Smooth muscle cell (in vitro differentiated cells): Measurements from ENCODE around the gene MRPL41. TPM values are rescaled to one million over a fixed set of nuclear protein-coding genes. Genes with fewer than 3 reads are reported as not detected.
"Not testable (repeated sequence)": the region's sequence is repeated elsewhere in the genome, so short reads cannot be mapped to it uniquely, and the experiment has no call there.

ENCODE experiments used
- DNase-seq: peaks from one replicate; lab custom pipeline; 2025; ENCODE audit not compliant: unreplicated experiment; lab: John Stamatoyannopoulos, UW
- H2AFZ ChIP-seq: fragments of 200-600 bp; sonication (generic); 2 replicates; pipeline ENCODE4 v1.6.0; 2016; ENCODE audit warnings: antibody characterized with exemption, low read depth, mild to moderate bottlenecking
- H3F3A ChIP-seq: fragments of 200-600 bp; sonication (generic); 2 replicates; pipeline ENCODE4 v1.6.0; 2017; ENCODE audit warnings: antibody characterized with exemption, low read depth
- H3K27ac ChIP-seq: fragments of 200-600 bp; sonication (generic); 2 replicates; pipeline ENCODE4 v1.5.1; 2016; ENCODE audit warnings: low read depth, mild to moderate bottlenecking
- H3K27me3 ChIP-seq: fragments of 200-600 bp; sonication (generic); 2 replicates; pipeline ENCODE4 v1.6.1; 2016; ENCODE audit warnings: low read depth, mild to moderate bottlenecking
- H3K36me3 ChIP-seq: fragments of 200-600 bp; sonication (generic); 2 replicates; pipeline ENCODE4 v1.5.1; 2016; ENCODE audit warnings: low read depth
- H3K4me1 ChIP-seq: fragments of 200-600 bp; sonication (generic); 2 replicates; pipeline ENCODE4 v1.5.1; 2016; ENCODE audit warnings: low read depth
- H3K4me2 ChIP-seq: fragments of 200-600 bp; sonication (generic); 2 replicates; pipeline ENCODE4 v1.6.0; 2016; ENCODE audit warnings: mild to moderate bottlenecking
- H3K4me3 ChIP-seq: fragments of 200-600 bp; sonication (generic); 2 replicates; pipeline ENCODE4 v1.5.1; 2016; ENCODE audit warnings: mild to moderate bottlenecking
- H3K79me2 ChIP-seq: fragments of 200-600 bp; sonication (generic); 2 replicates; pipeline ENCODE4 v1.6.0; 2016; ENCODE audit warnings: low read depth, mild to moderate bottlenecking
- H3K9ac ChIP-seq: fragments of 200-600 bp; sonication (generic); 2 replicates; pipeline ENCODE4 v1.6.0; 2016; ENCODE audit warnings: low read depth
- H3K9me3 ChIP-seq: fragments of 200-600 bp; sonication (generic); replicated peaks from 2 replicates; pipeline ENCODE4 v1.5.1; 2016; ENCODE audit warnings: low read depth
- H4K20me1 ChIP-seq: fragments of 200-600 bp; sonication (generic); 2 replicates; pipeline ENCODE4 v1.6.0; 2016; ENCODE audit warnings: low read depth
- WGBS: methylation state at CpG from one replicate; pipeline ENCODE4 v1.1.7; 2016; ENCODE audit warnings: low lambda C conversion rate; 5-methylcytosine and 5-hydroxymethylcytosine counted together
- polyA plus RNA-seq: library from polyadenylated mRNA; unstranded; fragments of >200 nt; fragmentation: Nextera tagmentation; extraction: Ambion mirVana; gene quantifications from 2 replicates; pipeline ENCODE4 v1.2.1, GENCODE V29; 2016
- total RNA-seq: library from RNA; depleted of rRNA; stranded (reverse); fragments of >200 nt; gene quantifications from 2 replicates; pipeline ENCODE4 v1.2.3, GENCODE V29; 2014
- TF ChIP-seq, protein P1 (sequence below): fragments of 200-600 bp; sonication (generic); IDR thresholded peaks from 2 replicates; pipeline ENCODE4 v1.5.1; 2017; ENCODE audit warnings: borderline replicate concordance, mild to moderate bottlenecking, antibody characterized with exemption; ENCODE audit not compliant: insufficient read depth, poor library complexity, severe bottlenecking

Gene MRPL41
- total and polyA plus RNA-seq, 2 experiments from 2014 or later: 33.5 to 85.7 TPM

DNA sequence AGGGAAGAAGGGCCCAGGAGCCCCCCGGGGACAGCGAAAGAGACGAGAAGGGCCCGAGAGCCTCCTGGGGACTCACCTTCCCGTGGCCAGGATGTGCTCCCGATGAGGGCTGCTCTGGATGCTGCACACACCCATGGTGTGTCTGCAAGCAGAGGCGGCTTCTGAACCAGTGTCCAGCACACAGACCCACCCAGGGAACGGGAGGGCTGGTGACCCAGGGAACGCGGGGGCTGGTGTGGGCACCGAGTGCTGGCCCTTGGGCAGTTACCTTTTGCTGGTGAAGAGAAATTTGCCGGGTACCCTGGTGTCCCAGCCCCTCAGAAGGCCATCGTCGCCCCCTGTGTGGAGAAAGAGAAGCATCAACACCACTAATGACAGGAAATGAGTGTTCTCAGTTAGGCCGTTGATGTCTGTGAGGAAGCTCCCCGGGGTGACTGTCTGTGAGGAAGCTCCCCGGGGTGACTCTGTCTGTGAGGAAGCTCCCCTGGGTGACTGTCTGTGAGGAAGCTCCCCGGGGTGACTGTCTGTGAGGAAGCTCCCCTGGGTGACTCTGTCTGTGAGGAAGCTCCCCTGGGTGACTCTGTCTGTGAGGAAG lies 13.2 kb downstream of the MRPL41 start:
- WGBS: 98% methylated on average over 16 of the region's 18 CpGs

GRCh38 chr9:137568445-137568844 lies 16.8 kb downstream of the MRPL41 start:
- WGBS: 92% methylated on average over 5 of the region's 5 CpGs
- not testable (repeated sequence) for H3K9me3 ChIP-seq

More for the DNA sequence above, 13.2 kb downstream of the MRPL41 start:
- H3K27me3 ChIP-seq: no peaks in the 10 kb centered on the region
- no peak overlapping the region for H3K4me3 ChIP-seq
- H3K9me3 ChIP-seq: no peaks in the 10 kb centered on the region
- no peak overlapping the region for H2AFZ ChIP-seq
- no peak overlapping the region for H3K9ac ChIP-seq
- no peaks in the 10 kb centered on the region for H4K20me1 ChIP-seq
- H3K4me2 ChIP-seq: no peak overlapping the region
- H3K79me2 ChIP-seq: no peaks in the 10 kb centered on the region
- H3K36me3 ChIP-seq: no peaks in the 10 kb centered on the region
- H3K4me1 ChIP-seq: no peaks in the 10 kb centered on the region
- H3K27ac ChIP-seq: no peak overlapping the region
- no peak for DNase-seq
- no peaks in the 10 kb centered on the region for H3F3A ChIP-seq
- TF ChIP-seq, protein P1, sequence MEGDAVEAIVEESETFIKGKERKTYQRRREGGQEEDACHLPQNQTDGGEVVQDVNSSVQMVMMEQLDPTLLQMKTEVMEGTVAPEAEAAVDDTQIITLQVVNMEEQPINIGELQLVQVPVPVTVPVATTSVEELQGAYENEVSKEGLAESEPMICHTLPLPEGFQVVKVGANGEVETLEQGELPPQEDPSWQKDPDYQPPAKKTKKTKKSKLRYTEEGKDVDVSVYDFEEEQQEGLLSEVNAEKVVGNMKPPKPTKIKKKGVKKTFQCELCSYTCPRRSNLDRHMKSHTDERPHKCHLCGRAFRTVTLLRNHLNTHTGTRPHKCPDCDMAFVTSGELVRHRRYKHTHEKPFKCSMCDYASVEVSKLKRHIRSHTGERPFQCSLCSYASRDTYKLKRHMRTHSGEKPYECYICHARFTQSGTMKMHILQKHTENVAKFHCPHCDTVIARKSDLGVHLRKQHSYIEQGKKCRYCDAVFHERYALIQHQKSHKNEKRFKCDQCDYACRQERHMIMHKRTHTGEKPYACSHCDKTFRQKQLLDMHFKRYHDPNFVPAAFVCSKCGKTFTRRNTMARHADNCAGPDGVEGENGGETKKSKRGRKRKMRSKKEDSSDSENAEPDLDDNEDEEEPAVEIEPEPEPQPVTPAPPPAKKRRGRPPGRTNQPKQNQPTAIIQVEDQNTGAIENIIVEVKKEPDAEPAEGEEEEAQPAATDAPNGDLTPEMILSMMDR: no peak

DNA sequence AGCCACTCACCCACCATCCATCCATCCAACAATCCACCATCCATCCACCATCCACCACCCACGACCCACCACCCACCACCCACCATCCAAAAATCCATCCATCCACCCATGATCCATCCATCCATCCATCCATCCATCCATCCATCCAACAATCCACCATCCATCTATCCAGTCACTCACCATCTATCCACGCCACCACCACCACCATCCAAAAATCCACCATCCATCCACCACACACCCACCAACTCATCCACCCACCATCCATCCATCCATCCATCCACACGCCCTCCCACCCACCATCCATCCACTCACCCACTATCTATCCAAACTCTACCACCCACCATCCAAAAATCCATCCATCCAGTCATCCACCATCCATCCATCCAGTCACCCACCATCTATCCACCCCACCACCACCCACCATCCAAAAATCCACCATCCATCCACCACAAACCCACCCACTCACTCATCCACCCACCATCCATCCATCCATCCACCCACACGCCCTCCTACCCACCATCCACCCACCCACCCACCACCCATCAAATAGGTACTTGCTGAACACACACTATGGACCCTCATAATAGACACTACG lies 18.0 kb downstream of the MRPL41 start:
- 97% methylated on average over 5 of the region's 5 CpGs for WGBS
- Histone ChIP-seq H3K36me3 (peaks cover 3% of the 10 kb centered on the region), H3K27me3 (no peaks in the 10 kb centered on the region), H3K4me3 (no peak overlapping the region), H3K9ac (no peak overlapping the region), H3K4me2 (no peak overlapping the region), H4K20me1 (no peaks in the 10 kb centered on the region), H2AFZ (no peak overlapping the region), H3K4me1 (no peaks in the 10 kb centered on the region), H3K9me3 (no peaks in the 10 kb centered on the region), H3F3A (no peaks in the 10 kb centered on the region), H3K27ac (no peak overlapping the region), H3K79me2 (peaks cover 10% of the 10 kb centered on the region)
- no peak for DNase-seq
- TF ChIP-seq, protein P1: no peak

More at GRCh38 chr9:137568445-137568844, 16.8 kb downstream of the MRPL41 start:
- not testable (repeated sequence) for H3K4me2 ChIP-seq, H4K20me1 ChIP-seq, H3F3A ChIP-seq, H3K79me2 ChIP-seq, H3K4me3 ChIP-seq, H3K27me3 ChIP-seq, DNase-seq, H3K9ac ChIP-seq, H3K4me1 ChIP-seq, H3K27ac ChIP-seq, H3K36me3 ChIP-seq, H2AFZ ChIP-seq

DNA sequence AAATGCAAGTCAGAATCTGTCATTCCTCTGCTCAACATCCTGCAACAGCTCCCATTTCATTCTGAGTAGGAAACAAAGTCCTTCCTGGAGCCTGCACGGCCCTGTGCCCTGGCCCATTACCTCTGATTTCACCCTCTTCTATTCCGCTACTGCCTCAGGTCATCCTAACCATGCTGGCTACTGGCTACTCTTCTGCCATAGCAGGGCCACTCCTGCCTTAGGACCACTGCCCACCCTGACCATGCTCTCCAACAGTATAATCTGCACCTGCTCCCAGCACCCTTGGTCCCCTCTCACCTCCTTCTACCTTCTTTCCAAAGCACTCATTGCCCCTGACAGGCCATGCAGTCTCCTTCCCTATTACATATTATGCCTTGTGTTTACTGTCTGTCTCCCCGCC lies 18.9 kb downstream of the MRPL41 start:
- Histone ChIP-seq H3F3A (no peaks in the 10 kb centered on the region), H3K9ac (no peak overlapping the region), H3K36me3 (peaks cover 3% of the 10 kb centered on the region), H2AFZ (no peak overlapping the region), H4K20me1 (no peaks in the 10 kb centered on the region), H3K27me3 (no peaks in the 10 kb centered on the region), H3K4me1 (no peaks in the 10 kb centered on the region), H3K79me2 (peaks cover 10% of the 10 kb centered on the region), H3K27ac (no peak overlapping the region), H3K4me3 (no peak overlapping the region), H3K9me3 (no peaks in the 10 kb centered on the region), H3K4me2 (no peak overlapping the region)
- WGBS: over 99% methylated on average over 3 of the region's 3 CpGs
- DNase-seq: no peak
- TF ChIP-seq, protein P1: no peak
